HG02943 (cell line): ENCODE results near the gene LRRC71.

Experiments
- ATAC-seq: cut with Tn5 transposase; IDR thresholded peaks from one replicate; pipeline ENCODE4 v1.9.1; 2021; ENCODE audit warnings: mild to moderate bottlenecking, low read depth, moderate library complexity; ENCODE audit not compliant: unreplicated experiment

LRRC71 gene

DNA sequence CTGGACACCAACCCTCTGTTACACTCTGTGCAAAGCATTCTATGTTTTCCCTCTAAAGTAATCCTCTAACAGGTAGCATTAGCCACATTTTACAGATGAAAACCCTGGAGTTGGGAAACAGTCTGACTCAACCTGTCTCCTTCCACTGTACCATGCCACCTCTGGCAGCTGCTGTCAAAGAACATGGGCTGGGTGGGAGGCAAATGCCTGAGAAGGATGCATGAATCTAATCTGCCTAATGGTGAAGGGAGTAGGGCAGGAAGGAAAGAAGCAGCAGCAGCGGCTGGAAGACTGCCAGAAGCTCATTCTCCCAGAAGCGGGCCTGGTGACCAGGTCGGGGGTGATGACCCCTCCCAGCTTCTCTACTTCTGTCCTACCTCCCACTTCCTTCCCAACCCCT is 21.7 kb downstream of the LRRC71 start:
- no peak for ATAC-seq

DNA sequence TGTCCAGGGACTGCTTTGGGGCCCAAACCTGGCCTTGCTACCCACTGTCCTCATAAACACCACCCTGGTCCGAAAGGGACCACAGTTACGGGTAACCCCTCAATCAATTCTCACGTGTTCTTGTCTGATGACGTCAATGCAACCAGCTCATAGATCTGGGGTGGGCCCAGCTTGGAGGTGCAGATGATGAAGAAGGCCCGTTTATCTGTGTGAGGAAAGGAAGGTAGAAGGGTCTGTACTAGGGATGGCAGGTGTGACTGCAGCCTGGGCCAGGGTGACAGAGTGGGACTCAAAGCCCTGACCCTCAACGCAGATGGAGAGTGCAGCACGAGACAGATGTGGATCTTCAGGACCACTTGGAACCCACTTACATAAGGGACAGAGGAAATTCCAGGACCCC is 22.1 kb downstream of the LRRC71 start:
- ATAC-seq, result no peak

DNA sequence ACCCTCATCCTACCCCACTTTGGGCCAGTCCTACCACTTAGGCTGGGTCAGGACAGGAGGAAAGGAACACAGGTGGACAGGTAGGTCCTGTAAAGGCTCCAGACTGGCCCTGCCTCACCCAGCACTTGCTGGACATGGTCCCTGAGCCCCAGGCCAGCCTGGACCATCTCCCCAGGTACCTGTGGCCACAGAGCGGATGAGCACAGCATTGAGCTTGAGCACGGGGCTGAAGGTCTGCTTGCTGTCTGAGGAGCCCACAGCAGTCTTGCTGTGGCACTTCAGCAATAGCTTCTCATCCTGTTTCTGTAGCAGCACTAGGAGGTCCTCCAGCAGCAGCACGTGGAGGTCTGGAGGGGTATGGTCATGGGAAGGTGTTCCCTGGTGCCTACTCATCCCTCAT is 23.3 kb downstream of the LRRC71 start:
- no peak for ATAC-seq

DNA sequence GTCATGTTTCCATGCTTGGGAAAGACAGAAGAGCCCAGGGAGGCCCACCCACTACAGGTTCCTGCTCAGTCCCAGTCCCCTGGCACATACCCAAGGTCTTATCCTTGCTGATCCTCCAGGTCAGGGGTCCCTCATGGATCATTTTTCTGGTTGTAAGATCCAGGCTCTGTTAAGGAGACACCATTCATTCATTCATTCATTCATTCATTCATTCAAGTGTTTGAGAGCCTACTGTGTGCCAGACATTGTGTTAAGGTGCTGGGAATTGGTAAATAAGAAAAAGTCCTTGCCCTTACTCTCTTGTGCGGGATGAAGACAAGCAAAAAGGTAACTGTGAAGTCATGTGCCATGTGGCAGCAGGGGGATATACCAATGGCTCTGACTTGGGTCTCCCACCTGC is 23.8 kb downstream of the LRRC71 start:
- ATAC-seq, result no peak

DNA sequence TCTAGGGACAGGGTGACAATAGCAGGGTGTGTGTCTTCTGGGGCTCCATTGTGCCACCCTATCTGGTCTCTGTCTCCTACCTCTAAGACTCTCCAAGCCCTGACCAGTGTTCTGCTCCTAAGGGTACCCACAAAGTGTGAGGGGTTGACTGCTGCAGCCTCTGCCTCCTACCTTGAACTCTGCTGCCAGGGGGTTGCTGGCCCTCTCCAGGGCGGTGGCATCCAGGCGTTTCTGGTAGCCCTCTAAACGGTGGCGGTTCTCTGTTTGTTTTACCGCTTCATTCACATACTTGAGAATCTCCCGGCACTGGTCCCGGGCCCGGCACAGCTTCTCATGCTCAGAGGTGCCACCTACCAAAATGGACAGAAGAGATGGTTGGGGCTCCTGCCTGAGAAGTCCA is 24.4 kb downstream of the LRRC71 start:
- no peak for ATAC-seq

DNA sequence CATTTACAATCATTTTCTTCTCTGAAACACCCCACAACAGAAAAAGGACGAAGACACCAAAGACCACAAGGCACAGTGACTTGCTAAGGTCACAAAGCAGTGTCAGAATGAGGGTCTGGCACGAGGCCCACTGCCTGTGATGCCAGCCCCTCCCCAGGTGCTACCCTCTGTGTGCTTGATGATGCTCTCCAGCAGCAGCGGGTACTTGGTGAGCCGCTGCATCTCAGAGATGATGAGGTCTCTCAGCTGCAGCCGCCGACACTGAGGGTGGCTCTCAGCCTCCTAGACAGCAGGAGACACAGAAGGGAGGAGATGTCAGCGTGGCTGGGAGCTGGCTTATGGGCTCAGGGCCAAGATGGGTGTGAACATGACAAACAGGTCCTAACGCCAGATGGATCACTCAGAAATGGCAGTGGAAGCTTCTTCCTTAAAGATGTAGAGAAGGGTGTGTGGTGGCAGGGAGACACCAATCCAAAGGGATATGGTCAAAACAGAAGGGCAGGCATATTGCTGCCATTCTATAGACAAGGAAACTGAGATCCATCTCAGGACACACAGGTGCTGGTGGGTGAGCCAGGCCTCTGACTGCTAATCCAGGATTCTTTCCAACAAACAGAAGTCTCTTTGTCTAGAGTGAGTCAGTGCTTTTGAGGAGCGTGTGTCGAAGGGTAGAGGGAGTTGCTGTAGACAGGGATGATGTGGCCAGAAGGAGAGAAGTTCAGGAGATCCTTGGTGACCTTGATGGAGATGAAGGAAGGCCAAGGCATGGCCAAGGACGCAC is 25.6 kb downstream of the LRRC71 start:
- no peak for ATAC-seq

DNA sequence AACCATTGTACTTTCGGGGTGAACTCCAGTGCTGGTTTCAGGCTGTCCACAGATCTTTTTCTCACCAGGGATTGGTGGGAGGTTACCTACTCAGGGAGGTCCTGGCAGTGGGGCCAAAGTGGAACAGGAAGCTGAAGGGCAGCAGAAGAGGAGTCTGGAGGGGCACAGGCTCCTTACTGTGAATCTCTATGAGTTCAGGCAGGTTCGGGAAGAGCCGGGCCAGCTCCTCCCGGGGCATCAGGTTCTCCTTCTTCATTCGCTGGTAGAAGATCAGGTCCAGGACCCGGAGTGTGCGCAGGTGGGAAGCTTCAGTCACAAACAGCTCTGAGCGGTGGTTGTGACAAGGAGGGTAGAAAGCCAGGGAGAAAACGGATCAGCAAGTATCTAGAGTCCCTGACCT is 26.7 kb downstream of the LRRC71 start:
- ATAC-seq, result no peak

DNA sequence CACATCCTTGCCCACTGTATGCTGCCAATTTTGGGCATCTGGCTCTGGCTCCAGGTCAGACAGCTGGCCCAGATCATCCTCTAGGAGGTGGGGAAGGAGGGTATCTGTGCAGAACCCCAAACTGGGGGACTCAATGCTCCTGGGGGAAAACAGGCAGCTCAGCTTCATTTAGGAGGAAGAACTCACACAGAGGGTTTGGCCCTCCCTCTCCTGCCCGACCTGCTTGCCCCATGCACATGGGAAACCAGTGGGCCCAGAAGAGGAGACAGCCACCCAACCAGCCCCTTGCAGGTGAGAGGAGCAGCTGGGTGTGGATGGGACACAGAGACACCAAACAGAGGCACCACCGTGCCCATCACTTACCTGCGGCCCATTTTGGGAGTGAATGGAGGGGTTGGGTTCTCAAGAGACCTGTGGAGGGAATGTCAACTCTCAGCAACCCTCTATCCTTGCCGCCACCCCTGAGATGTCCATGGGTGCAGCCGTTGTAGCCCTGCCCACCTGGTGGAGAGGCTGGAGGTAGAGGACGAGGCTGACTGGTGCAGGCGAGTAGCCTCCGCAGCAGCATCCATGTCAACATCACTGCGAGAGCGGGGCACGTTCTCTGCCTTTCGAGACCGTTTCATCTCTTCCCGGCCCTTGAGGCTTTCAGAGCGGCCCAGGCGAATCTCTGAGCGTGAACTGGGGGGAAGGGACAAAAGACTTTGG is 27.5 kb downstream of the LRRC71 start:
- ATAC-seq, result no peak

DNA sequence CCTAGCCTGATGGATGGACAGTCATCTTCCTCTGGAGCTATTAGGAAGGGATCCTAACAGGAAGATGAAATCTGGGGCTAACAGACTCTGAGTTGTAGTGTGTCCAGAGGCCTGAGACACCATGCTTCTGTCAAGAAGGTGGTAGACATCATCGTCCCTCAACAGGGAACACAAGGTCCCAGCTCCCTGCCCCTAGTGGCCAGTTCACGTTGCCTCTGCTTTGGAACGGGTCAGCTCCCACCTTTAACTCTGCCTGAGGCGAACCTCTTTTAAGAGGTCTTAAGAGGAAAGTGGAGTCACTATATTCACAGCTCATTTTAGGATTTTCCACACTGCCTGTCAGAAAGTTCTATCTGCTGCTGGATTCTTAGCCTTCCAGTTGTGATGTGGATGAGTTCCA is 28.3 kb downstream of the LRRC71 start:
- ATAC-seq, result no peak

DNA sequence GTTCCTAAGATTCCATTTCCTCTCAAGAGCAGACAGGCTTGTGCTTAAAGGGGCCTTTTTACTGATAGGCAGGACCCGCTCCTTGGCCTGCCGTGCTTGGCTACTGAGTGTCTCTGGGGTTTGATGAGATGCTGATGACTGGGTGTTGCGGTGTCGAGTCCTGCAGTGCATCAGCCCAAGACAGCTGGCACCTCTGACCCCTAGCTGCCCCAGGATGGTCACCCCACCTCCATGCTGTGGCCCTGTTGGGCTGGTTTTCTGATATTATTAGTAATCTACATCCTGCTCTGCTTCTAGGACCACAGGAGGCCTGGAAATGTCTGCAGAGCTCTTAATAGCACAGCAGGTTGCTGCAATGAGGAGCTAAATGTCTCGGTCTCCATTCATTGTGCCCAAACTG is 28.7 kb downstream of the LRRC71 start:
- ATAC-seq, result no peak

DNA sequence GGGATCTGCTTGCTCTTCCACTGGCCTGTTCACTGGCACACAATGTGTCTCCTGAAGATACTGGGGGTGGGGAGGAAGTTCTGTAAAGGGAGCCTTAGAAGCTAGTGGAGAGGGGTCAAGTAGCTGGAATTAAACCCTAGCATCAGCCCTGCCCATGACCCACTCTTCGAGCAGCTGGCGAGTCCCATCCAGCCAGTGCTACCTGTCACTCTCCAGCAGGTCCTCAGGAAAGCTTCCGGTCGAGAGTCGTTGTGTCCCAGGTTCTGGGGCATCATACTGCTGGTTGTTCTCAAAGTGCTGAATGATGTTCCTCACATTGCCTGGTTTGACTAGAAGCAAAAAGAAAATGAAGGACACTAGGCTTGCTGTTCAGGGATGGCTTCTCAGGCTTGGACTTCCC is 30.9 kb downstream of the LRRC71 start:
- ATAC-seq, result no peak

DNA sequence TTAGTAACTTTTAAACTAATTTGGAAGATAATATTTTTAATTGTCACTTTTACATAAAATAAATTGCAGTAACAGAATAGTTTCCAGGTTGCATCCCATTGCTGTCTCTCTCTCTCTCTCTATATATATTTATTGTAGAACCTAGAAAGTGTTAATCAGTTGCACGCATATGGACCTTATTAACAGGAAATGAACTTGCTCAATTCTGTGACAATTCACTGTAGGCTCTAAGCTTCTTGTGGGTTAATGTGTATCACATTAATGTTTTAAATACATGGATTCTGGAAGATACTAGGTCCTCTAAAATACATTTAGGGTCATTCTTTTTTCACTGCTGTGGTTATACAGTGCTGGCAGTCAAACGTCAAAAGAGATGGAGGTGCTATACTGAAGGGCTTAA is 33.1 kb downstream of the LRRC71 start:
- ATAC-seq, result no peak

DNA sequence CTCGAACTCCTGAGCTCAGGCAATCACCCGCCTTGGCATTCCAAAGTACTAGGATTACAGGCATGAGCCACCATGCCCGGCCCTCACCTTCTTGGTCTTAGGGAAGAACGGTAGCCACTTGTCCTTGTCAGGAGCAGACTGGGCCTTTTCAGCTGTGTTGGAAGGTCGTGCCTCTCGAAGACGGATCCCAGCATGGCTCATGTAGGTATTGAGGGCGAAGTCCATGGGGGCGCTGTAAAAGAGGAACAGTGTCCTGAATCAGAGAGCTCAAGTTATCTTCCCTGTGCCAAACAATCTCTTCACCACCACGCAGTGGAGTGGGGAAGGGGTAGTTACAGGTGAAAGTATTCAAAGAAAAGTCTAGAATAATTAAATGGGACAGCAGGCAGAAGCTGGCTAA is 35.9 kb downstream of the LRRC71 start:
- no peak for ATAC-seq

DNA sequence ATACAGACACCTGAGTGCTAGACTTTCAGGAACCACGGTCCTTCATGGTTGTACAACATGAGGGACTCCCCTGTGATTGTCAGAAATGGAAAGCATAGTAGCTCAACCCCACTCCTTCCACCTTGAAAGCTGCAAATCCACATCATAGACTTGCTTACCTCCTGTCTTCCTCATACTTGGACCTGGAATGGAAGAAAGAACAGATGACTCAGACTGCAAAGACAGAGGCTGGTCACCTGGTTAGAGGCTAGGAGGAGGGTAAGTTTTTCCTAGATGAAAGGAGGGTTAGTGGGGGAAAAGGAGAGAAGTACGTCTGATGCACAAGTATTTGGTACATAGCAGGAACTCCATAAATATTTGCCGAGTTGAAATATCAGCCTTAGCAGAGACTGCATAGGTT is 37.2 kb downstream of the LRRC71 start:
- no peak for ATAC-seq

DNA sequence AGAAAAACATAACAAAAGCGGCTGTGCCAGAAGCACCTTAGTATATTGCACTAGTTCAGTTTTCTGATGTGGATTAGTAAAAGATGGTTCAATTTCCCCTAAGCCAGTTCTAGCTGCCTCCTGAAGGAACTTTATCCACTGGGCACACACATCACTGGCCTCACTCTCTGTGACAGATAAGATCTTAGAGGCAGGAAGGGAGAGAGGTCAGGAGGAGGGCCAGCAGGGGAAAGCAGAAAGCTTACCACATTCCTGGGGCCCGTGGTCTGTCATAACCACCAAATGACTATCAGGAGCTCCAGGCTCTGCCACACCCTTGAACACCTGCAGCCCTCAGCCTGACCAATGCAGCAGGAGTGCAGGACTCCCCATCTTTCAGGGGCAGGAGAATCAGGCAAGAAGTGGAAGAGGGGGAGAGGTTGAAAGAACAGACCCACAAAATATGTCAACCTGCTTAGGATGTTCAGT is 37.8 kb downstream of the LRRC71 start:
- ATAC-seq, result no peak

DNA sequence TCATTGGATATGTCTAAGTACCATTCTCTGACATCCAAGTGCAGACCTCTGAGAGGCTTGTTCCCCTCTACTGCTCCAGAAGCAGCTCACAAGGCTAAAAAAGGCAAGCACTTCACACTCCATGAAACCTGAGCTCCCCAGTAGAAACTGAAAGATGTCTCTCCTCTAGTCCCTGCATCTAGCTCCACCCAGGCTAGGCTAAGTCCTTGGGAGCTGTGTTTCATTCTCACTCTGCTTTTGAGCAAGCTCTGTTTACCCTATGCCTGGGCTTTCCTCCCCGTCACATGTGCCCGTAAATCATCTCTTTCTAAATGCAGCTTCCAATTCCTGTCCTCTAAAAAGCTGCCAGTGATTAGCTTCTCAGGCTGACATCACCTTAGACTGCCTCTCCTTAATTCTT is 39.0 kb downstream of the LRRC71 start:
- no peak for ATAC-seq

DNA sequence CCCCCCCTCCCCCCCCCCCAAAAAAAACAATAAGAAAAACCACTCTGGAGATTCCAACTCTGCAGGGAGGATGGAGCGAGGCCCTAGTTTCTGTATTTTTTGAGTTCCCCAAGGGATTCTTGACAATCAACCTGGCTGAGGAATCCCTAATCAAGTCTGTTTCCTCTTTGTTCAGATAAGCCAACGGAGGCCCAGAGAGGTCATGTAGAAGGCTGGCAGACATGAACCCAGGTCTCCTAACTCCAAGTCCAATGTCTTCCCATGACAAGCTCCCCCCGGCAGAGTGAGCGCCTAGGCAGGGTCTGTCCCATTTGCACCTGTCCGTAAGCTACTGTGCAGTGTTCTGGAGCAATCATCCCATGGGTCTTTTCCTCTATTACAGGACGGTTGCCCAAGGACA is 39.5 kb downstream of the LRRC71 start:
- no peak for ATAC-seq

DNA sequence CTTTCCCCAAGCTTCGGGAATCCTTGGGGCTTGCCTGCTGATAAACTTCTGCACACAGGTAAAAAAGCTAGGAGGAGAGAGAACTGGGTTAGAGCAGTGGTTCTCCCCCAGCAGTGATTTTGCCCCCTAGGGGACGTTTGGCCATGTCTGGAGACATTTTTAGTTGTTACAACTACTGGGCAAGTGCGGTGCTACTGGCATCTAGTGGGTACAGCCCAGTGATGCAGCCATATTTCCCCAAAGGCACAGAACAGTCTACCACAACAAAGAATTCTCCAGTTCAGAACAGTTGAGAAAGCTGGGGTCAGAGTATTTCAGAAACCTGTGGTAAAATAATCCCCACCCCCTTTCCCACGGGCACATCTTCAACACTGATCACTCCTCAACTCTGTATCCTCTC is 41.3 kb downstream of the LRRC71 start:
- no peak for ATAC-seq

DNA sequence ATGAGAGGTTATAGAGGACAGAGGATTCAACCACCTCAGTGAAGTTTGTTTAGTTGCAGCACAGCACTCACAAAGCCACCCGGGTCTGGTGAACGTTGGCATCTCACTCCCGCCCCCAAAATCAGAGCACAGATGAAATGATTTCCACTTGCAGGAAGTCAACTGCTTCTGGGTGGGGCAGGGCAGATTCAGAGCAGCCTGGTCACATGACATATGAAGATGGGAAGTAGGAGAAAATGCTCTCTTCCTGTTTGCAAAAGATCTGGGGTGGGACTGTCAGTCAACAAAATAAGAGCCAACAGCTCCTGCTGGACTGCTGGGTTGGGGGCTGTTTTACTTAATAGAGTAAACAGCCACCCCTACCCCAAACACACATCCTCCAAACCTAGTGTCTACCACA is 43.2 kb downstream of the LRRC71 start:
- no peak for ATAC-seq

DNA sequence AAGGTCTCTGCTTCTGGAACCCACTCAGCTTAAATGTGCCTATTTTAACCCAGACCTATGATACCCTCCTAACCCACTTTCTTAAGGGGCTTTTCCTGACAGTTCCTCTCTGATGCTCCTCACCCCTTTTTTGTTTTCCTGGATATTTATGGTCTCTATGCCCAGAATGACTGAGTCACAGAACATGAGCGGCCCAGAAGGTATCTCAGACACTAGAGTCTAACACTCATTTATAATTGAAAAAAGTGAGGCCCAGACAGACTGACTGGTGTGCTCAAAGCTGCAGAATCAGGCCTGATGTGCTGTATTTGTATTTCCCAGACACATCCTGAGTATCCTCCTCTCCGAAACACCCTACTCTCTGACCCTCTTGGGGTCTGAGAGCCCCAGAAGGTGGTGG is 44.0 kb downstream of the LRRC71 start:
- no peak for ATAC-seq

DNA sequence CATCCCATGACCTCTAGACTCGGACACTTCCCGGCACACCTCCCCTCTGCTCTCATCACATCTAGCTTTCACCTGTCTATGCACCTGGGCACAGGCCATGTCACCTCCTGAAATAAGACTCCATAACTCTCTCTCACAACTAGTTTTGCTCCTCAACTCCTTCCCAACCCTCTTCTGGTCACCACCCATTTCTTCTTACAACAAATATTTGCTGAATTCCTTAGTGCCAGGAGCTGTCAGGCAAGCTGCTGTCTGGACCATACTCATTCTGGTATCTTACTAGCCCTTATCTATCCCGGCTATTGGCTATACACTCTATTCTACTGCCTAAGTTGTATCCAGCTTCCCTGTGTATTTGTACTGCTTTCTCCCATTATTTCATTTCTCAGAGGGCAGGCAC is 49.1 kb downstream of the LRRC71 start:
- ATAC-seq, result no peak

DNA sequence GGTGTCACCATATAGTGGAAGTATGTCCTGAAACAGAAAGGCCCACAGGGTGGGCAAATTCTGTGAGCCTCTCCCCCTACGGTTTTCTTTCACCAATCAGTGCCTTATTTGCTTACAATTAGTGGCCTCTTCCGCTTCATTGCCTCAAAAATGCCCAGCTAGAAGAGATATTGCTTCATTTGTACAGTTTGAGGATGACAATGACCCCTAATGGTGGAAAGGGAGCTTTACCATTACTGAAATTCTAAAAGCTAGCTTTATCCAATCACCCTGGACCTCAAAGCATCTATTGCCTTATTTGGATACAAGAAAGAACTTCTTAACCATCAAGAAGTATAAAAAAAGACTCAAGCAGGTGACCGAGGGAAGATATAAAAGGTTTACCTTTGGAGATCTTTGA is 49.6 kb downstream of the LRRC71 start:
- ATAC-seq, result no peak
